ENCODE results near the gene LRIT3. TPM values are rescaled to one million over a fixed set of nuclear protein-coding genes. Genes with fewer than 3 reads are reported as not detected.

LRIT3 gene
- total and polyA plus RNA-seq, 2 donors (not counting 3 experiments of a cell fraction or from before 2014, with no cell fraction given), result 0.06 to 0.13 TPM

DNA sequence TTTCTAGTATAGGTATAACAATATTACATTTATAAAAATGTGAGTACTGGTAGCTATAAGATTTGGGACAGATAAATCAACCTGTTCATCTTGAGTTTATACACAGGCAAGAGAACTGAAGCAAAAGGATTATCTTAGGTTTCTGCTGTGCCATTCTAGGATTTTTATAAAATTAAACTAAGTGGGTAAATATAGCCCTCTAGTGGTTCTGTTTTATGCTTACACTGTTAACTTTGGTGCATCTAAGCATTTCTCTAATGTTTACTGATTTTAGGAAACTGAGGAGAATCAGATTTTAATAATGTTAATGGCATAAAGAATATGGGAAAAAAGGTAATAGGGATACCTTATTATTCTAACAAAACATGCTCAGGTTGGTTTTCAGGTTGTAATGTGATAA is 21.2 kb upstream of the LRIT3 start:
- Histone ChIP-seq H4K20me1 (replicated peaks; ENCODE audit: control insufficient read depth, extremely low read depth, insufficient read depth, low read length) (no peaks in the 10 kb centered on the region), H3K9ac (replicated peaks; ENCODE audit: extremely low read depth, insufficient read depth, low read length) (no peak overlapping the region), H3K27me3 (ENCODE audit: control insufficient read depth in 2 of 2, insufficient read depth in 2 of 2, low read length in 2 of 2) (no peaks in the 10 kb centered on the region), H3K9me3 (replicated peaks; ENCODE audit: control insufficient read depth, insufficient read depth, low read length) (no peaks in the 10 kb centered on the region), H3K4me3 (replicated peaks in 1 of 3; ENCODE audit: insufficient read depth in 1 of 3, low read depth in 1 of 3, low read length in 3 of 3) (no peak overlapping the region), H3K4me2 (ENCODE audit: insufficient read depth, low read length) (no peak overlapping the region), H3K79me2 (ENCODE audit: control insufficient read depth, insufficient read depth, low read length) (no peaks in the 10 kb centered on the region), H3K36me3 (ENCODE audit: control insufficient read depth in 2 of 2, extremely low read depth in 1 of 2, insufficient read depth in 2 of 2, low read length in 2 of 2) (peaks cover 3 to 8% of the 10 kb centered on the region in 2 experiments), H3K4me1 (ENCODE audit: control insufficient read depth, extremely low read depth, insufficient read depth, low read length) (no peaks in the 10 kb centered on the region), H2AFZ (ENCODE audit: low read depth, low read length) (no peak overlapping the region), H3K9me1 (replicated peaks; ENCODE audit: control insufficient read depth, extremely low read depth, insufficient read depth, low read length) (no peaks in the 10 kb centered on the region), H3K27ac (ENCODE audit: insufficient read depth, low read depth, low read length) (no peak overlapping the region)
- dilution Hi-C loops (cut with MboI; ENCODE audit: extremely low pct_ligation_motif_present, low sequenced_read_pairs), result no loop called here
- FAIRE-seq, result no peak
- CTCF ChIA-PET, result interaction anchor here (0.7 to 4.6 kb wide), 10 partner anchors 13 to 407 kb away, joined by 3 to 30 read pairs (median 6); partner anchors contain the start of genes CASP6 and SEC24B
- no TSS peak for BruUV-seq (replicated peaks)
- intact Hi-C loops (cut with micrococcal nuclease), result loop anchor here (1.0 kb wide), 3 partner anchors 123 to 404 kb away; partner anchors contain the start of gene CASP6
- POLR2A ChIA-PET, result no interaction called here
- DNase-seq (ENCODE audit: low read depth, low spot score), result peak; percentile 38
- TF ChIP-seq, protein P1, sequence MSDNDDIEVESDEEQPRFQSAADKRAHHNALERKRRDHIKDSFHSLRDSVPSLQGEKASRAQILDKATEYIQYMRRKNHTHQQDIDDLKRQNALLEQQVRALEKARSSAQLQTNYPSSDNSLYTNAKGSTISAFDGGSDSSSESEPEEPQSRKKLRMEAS (IDR thresholded peaks at IDR 0.05; ENCODE audit: insufficient read depth, insufficient read length), result no peak
- TF ChIP-seq, protein P2, sequence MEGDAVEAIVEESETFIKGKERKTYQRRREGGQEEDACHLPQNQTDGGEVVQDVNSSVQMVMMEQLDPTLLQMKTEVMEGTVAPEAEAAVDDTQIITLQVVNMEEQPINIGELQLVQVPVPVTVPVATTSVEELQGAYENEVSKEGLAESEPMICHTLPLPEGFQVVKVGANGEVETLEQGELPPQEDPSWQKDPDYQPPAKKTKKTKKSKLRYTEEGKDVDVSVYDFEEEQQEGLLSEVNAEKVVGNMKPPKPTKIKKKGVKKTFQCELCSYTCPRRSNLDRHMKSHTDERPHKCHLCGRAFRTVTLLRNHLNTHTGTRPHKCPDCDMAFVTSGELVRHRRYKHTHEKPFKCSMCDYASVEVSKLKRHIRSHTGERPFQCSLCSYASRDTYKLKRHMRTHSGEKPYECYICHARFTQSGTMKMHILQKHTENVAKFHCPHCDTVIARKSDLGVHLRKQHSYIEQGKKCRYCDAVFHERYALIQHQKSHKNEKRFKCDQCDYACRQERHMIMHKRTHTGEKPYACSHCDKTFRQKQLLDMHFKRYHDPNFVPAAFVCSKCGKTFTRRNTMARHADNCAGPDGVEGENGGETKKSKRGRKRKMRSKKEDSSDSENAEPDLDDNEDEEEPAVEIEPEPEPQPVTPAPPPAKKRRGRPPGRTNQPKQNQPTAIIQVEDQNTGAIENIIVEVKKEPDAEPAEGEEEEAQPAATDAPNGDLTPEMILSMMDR (IDR thresholded peaks at IDR 0.05; ENCODE audit: extremely low read depth in 1 of 2, insufficient read depth in 1 of 2, low read depth in 1 of 2, low read length in 2 of 2), result peak; percentile 14 to 28
- no peak for TF ChIP-seq MYC (IDR thresholded peaks at IDR 0.05; ENCODE audit: low read depth, low read length)

DNA sequence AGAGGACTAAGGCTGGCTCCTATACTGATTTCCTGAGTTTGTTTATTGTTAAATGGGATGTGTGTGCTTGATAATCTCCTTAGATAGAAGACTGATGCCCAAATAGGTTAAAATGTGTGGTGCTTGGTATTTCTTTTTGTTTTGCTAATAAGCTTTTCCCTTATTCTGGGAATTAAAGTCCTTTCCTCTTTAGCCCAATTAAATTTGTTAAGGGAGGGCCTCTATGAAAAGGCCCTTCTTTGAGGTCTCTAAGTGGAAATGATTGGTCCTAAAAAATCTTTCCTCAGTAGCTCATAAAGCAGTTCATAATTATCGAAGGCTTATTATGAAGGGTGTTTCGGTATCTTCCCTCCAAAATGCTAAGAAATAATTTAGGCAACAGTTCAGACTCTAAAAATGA is 20.2 kb upstream of the LRIT3 start, which contains the start of gene RRH:
TSS of gene RRH (plus strand) at position 301 of the 400 bp plus-strand sequence. CDS start at position 357, 56 bp downstream.
- CTCF ChIA-PET, result interaction anchor here (0.6 to 4.6 kb wide), 10 partner anchors 23 to 407 kb away, joined by 3 to 30 read pairs (median 4); partner anchors contain the start of gene CASP6
- H3K9me3 ChIP-seq (replicated peaks; ENCODE audit: control insufficient read depth, insufficient read depth, low read length), result no peaks in the 10 kb centered on the region
- no peaks in the 10 kb centered on the region for H4K20me1 ChIP-seq (replicated peaks; ENCODE audit: control insufficient read depth, extremely low read depth, insufficient read depth, low read length)
- intact Hi-C loops (cut with micrococcal nuclease), result no loop called here
- no peak within 1 kb of the TSS for H2AFZ ChIP-seq (ENCODE audit: low read depth, low read length)
- dilution Hi-C loops (cut with MboI; ENCODE audit: extremely low pct_ligation_motif_present, low sequenced_read_pairs), result no loop called here
- no peaks in the 10 kb centered on the region for H3K4me1 ChIP-seq (ENCODE audit: control insufficient read depth, extremely low read depth, insufficient read depth, low read length)
- H3K27ac ChIP-seq (ENCODE audit: insufficient read depth, low read depth, low read length), result no peak within 1 kb of the TSS
- no peak for DNase-seq (ENCODE audit: low read depth, low spot score)
- TF ChIP-seq POLR2AphosphoS5 (IDR thresholded peaks at IDR 0.05; ENCODE audit: insufficient read depth, low read depth, low read length) (no peak), MYC (IDR thresholded peaks at IDR 0.05; ENCODE audit: low read depth, low read length) (no peak), JUN (IDR thresholded peaks at IDR 0.05; ENCODE audit: borderline replicate concordance, insufficient read depth, insufficient read length, low read depth) (no peak), FOS (IDR thresholded peaks at IDR 0.05; ENCODE audit: borderline replicate concordance, insufficient read depth, low read length) (no peak), EZH2 (IDR thresholded peaks at IDR 0.05; ENCODE audit: borderline replicate concordance, low read depth, low read length, severe bottlenecking) (no peak), GATA2 (IDR thresholded peaks at IDR 0.05; ENCODE audit: insufficient read depth, insufficient read length, low read depth, low read length) (no peak), POLR2A (IDR thresholded peaks at IDR 0.05; ENCODE audit: low read depth, low read length) (no peak)
- TF ChIP-seq, protein P1 (IDR thresholded peaks at IDR 0.05; ENCODE audit: insufficient read depth, insufficient read length), result no peak
- TF ChIP-seq, protein P2 (IDR thresholded peaks at IDR 0.05; ENCODE audit: extremely low read depth in 1 of 2, insufficient read depth in 1 of 2, low read depth in 1 of 2, low read length in 2 of 2), result no peak
- no peaks in the 10 kb centered on the region for H3K79me2 ChIP-seq (ENCODE audit: control insufficient read depth, insufficient read depth, low read length)
- H3K27me3 ChIP-seq (ENCODE audit: control insufficient read depth in 2 of 2, insufficient read depth in 2 of 2, low read length in 2 of 2), result no peaks in the 10 kb centered on the region
- no peak within 1 kb of the TSS for H3K4me2 ChIP-seq (ENCODE audit: insufficient read depth, low read length)
- no peak within 1 kb of the TSS for H3K9ac ChIP-seq (replicated peaks; ENCODE audit: extremely low read depth, insufficient read depth, low read length)
- H3K9me1 ChIP-seq (replicated peaks; ENCODE audit: control insufficient read depth, extremely low read depth, insufficient read depth, low read length), result no peaks in the 10 kb centered on the region
- POLR2A ChIA-PET, result no interaction called here
- FAIRE-seq, result no peak
- peaks cover 3 to 6% of the 10 kb centered on the region in 2 experiments for H3K36me3 ChIP-seq (ENCODE audit: control insufficient read depth in 2 of 2, extremely low read depth in 1 of 2, insufficient read depth in 2 of 2, low read length in 2 of 2)
- H3K4me3 ChIP-seq (replicated peaks in 1 of 3; ENCODE audit: insufficient read depth in 1 of 3, low read depth in 1 of 3, low read length in 3 of 3), result no peak within 1 kb of the TSS
- BruUV-seq (replicated peaks), result no TSS peak
